ENCODE results near the gene GDF11.

Gene GDF11

GRCh38 chr12:55702861-55703260, 40.1 kb upstream of the GDF11 start:
- no peak for TF ChIP-seq ZFX (IDR thresholded peaks at IDR 0.05; ENCODE audit: borderline replicate concordance)
- TF ChIP-seq, protein P1, sequence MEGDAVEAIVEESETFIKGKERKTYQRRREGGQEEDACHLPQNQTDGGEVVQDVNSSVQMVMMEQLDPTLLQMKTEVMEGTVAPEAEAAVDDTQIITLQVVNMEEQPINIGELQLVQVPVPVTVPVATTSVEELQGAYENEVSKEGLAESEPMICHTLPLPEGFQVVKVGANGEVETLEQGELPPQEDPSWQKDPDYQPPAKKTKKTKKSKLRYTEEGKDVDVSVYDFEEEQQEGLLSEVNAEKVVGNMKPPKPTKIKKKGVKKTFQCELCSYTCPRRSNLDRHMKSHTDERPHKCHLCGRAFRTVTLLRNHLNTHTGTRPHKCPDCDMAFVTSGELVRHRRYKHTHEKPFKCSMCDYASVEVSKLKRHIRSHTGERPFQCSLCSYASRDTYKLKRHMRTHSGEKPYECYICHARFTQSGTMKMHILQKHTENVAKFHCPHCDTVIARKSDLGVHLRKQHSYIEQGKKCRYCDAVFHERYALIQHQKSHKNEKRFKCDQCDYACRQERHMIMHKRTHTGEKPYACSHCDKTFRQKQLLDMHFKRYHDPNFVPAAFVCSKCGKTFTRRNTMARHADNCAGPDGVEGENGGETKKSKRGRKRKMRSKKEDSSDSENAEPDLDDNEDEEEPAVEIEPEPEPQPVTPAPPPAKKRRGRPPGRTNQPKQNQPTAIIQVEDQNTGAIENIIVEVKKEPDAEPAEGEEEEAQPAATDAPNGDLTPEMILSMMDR (IDR thresholded peaks at IDR 0.05): no peak

GRCh38 chr12:55703288-55703687, 39.6 kb upstream of the GDF11 start:
- no peak for TF ChIP-seq ZFX (IDR thresholded peaks at IDR 0.05; ENCODE audit: borderline replicate concordance)
- TF ChIP-seq, protein P1 (IDR thresholded peaks at IDR 0.05): no peak
- no peak overlapping the region for H3K27ac ChIP-seq

More at GRCh38 chr12:55702861-55703260, 40.1 kb upstream of the GDF11 start:
- no peak overlapping the region for H3K27ac ChIP-seq

- no peak overlapping the region for H3K27ac ChIP-seq
- TF ChIP-seq, protein P1 (IDR thresholded peaks at IDR 0.05): no peak
- TF ChIP-seq ZFX (IDR thresholded peaks at IDR 0.05; ENCODE audit: borderline replicate concordance): no peak
Observed at GRCh38 chr12:55703901-55704761, 38.8 kb upstream of the GDF11 start.

GRCh38 chr12:55704824-55705718, 37.9 kb upstream of the GDF11 start:
- TF ChIP-seq, protein P1 (IDR thresholded peaks at IDR 0.05): no peak
- TF ChIP-seq ZFX (IDR thresholded peaks at IDR 0.05; ENCODE audit: borderline replicate concordance): no peak
- no peak overlapping the region for H3K27ac ChIP-seq

- no peak overlapping the region for H3K27ac ChIP-seq
- TF ChIP-seq ZFX (IDR thresholded peaks at IDR 0.05; ENCODE audit: borderline replicate concordance): no peak
- TF ChIP-seq, protein P1 (IDR thresholded peaks at IDR 0.05): peak; percentile 63
Observed at GRCh38 chr12:55705782-55706402, 37.0 kb upstream of the GDF11 start.

DNA sequence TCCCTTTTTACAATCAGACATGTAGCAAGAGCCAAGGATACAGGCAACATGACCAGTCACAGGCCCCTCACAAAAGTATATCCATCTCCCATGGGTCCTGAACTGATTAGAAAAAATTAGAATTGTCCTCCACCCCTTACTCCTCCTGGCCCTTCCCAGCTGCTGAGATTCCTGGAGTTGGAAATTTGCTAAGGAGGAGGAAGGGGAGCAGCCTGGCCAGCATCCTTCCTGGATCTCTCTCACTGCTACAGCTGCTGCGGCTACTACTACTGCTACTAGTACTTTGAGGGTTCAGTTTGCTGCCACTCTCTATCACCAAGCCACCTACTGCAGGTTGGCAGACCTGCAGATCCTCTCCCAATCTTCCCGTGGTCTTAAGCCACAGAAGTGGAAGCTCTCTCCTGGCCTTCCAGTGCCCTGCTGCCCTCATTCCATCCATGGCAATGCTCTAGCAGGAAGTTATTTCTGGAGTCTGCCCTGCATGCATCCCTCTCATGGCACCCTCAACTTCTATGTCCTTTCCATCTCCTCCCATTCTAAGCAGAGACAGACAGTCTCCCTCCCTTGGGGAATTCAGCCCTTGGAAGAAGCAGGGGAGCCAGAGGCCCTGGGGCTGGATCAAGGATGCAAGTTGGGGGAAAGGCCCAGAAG, 36.2 kb upstream of the GDF11 start:
- H3K27ac ChIP-seq: no peak overlapping the region
- TF ChIP-seq ZFX (IDR thresholded peaks at IDR 0.05; ENCODE audit: borderline replicate concordance): no peak
- TF ChIP-seq, protein P1 (IDR thresholded peaks at IDR 0.05): no peak

Measured in 22Rv1 (cell line).